Measurements from ENCODE around the gene RHOV. TPM values are rescaled to one million over a fixed set of nuclear protein-coding genes. Genes with fewer than 3 reads are reported as not detected.

RHOV gene
- total and polyA plus RNA-seq, 10 of the 15 experiments (the other 5 are each of a cell fraction or from before 2014, with no cell fraction given) = 0.24 to 39.3 (median 9.3) TPM

DNA sequence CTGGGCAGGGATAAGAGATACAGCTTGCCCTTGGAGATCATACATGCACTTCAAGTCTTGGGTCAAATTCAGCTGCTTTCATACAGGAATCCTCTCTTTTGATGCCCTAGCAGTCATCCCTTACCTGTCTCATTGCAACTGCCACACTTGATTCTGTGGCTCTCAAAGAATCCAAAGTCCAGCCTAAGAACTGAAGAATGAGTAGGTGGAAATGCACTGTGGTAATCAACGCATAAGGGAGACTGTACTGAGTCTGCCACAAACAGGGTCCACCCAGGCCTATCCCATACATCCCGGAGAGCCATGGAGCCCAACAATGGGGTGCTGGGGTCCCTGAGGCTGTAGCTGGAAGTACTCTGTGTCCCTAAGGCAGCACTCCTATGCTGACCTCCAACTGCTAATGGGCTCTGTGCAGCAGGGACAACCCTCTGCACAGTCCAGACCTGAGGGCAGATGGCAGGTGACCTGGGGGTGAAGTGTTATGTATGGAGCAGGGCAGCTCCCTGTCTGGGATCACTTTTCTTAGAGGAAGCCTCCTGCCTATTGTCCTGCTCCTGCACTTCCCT is 18.5 kb upstream of the RHOV start:
- H3K9me3 ChIP-seq (replicated peaks; ENCODE audit: control insufficient read depth, insufficient read depth, low read length) = no peaks in the 10 kb centered on the region
- H3K27me3 ChIP-seq (replicated peaks in 1 of 2; ENCODE audit: control insufficient read depth in 2 of 2, insufficient read depth in 2 of 2, low read length in 1 of 2) = no peaks in the 10 kb centered on the region
- 68% methylated on average over 2 of the region's 2 CpGs for whole genome bisulfite sequencing (ENCODE audit: insufficient coverage, insufficient replicate concordance, low lambda C conversion rate, missing lambda C conversion rate)
- FAIRE-seq (no peak), ATAC-seq (no peak), DNase-seq (ENCODE audit: low read depth, low spot score) (no peak)
- ChIA-PET RAD21 (ENCODE audit: unreplicated experiment) (interaction anchor here (0.5 to 14.9 kb wide), 25 partner anchors 9 to 436 kb away, joined by 3 to 551 read pairs (median 5); partner anchors contain the start of genes CCDC32, DNAJC17, RAD51 and RHOV), POLR2A (interaction anchor here (0.9 to 5.7 kb wide), 5 partner anchors 12 to 186 kb away, joined by 3 to 220 read pairs (median 9); partner anchors contain the start of gene RHOV), SMC1A (ENCODE audit: uncharacterized antibody, unreplicated experiment) (interaction anchor here (0.9 to 13.4 kb wide), 20 partner anchors 9 to 372 kb away, joined by 3 to 454 read pairs (median 4); partner anchors contain the start of gene RHOV), CTCF (interaction anchor here (0.6 to 4.8 kb wide), 31 partner anchors 10 to 470 kb away, joined by 3 to 37 read pairs (median 5); partner anchors contain the start of genes DNAJC17, PPP1R14D, RAD51 and SPINT1)
- no peak for TF ChIP-seq RBBP5 (conservative IDR thresholded peaks at IDR 0.05)
- no peak for TF ChIP-seq SP1 (IDR thresholded peaks at IDR 0.05; ENCODE audit: low read depth, low read length)
- TF ChIP-seq, protein P1, sequence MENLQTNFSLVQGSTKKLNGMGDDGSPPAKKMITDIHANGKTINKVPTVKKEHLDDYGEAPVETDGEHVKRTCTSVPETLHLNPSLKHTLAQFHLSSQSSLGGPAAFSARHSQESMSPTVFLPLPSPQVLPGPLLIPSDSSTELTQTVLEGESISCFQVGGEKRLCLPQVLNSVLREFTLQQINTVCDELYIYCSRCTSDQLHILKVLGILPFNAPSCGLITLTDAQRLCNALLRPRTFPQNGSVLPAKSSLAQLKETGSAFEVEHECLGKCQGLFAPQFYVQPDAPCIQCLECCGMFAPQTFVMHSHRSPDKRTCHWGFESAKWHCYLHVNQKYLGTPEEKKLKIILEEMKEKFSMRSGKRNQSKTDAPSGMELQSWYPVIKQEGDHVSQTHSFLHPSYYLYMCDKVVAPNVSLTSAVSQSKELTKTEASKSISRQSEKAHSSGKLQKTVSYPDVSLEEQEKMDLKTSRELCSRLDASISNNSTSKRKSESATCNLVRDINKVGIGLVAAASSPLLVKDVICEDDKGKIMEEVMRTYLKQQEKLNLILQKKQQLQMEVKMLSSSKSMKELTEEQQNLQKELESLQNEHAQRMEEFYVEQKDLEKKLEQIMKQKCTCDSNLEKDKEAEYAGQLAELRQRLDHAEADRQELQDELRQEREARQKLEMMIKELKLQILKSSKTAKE (IDR thresholded peaks at IDR 0.05; ENCODE audit: low read depth, poor library complexity, severe bottlenecking) = no peak
- no peak overlapping the region for H3K27ac ChIP-seq (ENCODE audit: control insufficient read depth, insufficient read depth)
- no TSS peak for BruUV-seq (replicated peaks)
- H3K4me1 ChIP-seq (ENCODE audit: control insufficient read depth, insufficient read depth, low read length) = peaks cover 21% of the 10 kb centered on the region
- peaks cover 20% of the 10 kb centered on the region for H3K79me2 ChIP-seq (ENCODE audit: control insufficient read depth, insufficient read depth, low read length)
- H4K20me1 ChIP-seq (ENCODE audit: control insufficient read depth, insufficient read depth) = no peaks in the 10 kb centered on the region
- in situ Hi-C loops (cut with MboI) (loop anchor here (5.0 kb wide), 1 partner anchor 35 kb away; no protein-coding TSS in a partner anchor), intact Hi-C loops (cut with micrococcal nuclease; ENCODE audit: unreplicated experiment) (loop anchor here (5.0 kb wide), 2 partner anchors 140 to 195 kb away; partner anchors contain the start of gene RAD51)
- H3K4me3 ChIP-seq = no peak overlapping the region
- H3K9ac ChIP-seq (ENCODE audit: control insufficient read depth, insufficient read depth, low read length) = no peak overlapping the region
- H3K36me3 ChIP-seq (ENCODE audit: control insufficient read depth in 2 of 2, insufficient read depth in 2 of 2, low read length in 1 of 2) = no peaks in the 10 kb centered on the region; a peak in 1 of 4 replicates
- H3K4me2 ChIP-seq (ENCODE audit: control insufficient read depth, insufficient read depth) = no peak overlapping the region
- H2AFZ ChIP-seq (ENCODE audit: control insufficient read depth, low read depth, low read length) = no peak overlapping the region
